NK-92 (cell line): Measurements from ENCODE around the gene S100A9.

Experiments used
- DNase-seq: peaks from one replicate; lab custom pipeline; 2025; ENCODE audit not compliant: unreplicated experiment; lab: John Stamatoyannopoulos, UW

S100A9 gene

GRCh38 chr1:153389401-153389800 lies 31.7 kb downstream of the S100A9 start:
- no peak for DNase-seq

- DNase-seq, result no peak
Observed at GRCh38 chr1:153389973-153390879, 32.6 kb downstream of the S100A9 start.

- no peak for DNase-seq
Observed at GRCh38 chr1:153390938-153391710, 33.5 kb downstream of the S100A9 start, which contains the start of gene S100A8. S100A8 (minus strand) TSS chr1:153391073; CDS start chr1:153390535, 538 bp downstream.

- DNase-seq, result no peak
Observed at GRCh38 chr1:153392258-153392657, 34.6 kb downstream of the S100A9 start.

- no peak for DNase-seq
Observed at GRCh38 chr1:153392822-153393221, 35.2 kb downstream of the S100A9 start.

GRCh38 chr1:153393926-153394325 lies 36.3 kb downstream of the S100A9 start:
- no peak for DNase-seq

- no peak for DNase-seq
Observed at GRCh38 chr1:153394391-153394790, 36.7 kb downstream of the S100A9 start.

- DNase-seq, result no peak
Observed at GRCh38 chr1:153395136-153395685, 37.6 kb downstream of the S100A9 start.

- DNase-seq, result no peak
Observed at GRCh38 chr1:153395776-153396175, 38.1 kb downstream of the S100A9 start.

GRCh38 chr1:153396461-153396860 lies 38.8 kb downstream of the S100A9 start:
- no peak for DNase-seq

- no peak for DNase-seq
Observed at GRCh38 chr1:153397051-153397923, 39.6 kb downstream of the S100A9 start.

- DNase-seq, result no peak
Observed at GRCh38 chr1:153397924-153398651, 40.4 kb downstream of the S100A9 start.

GRCh38 chr1:153399401-153400055 lies 41.9 kb downstream of the S100A9 start:
- DNase-seq, result no peak

- DNase-seq, result no peak
Observed at GRCh38 chr1:153400244-153400643, 42.6 kb downstream of the S100A9 start.

GRCh38 chr1:153401461-153401860 lies 43.8 kb downstream of the S100A9 start:
- DNase-seq, result no peak

GRCh38 chr1:153402226-153402625 lies 44.6 kb downstream of the S100A9 start:
- no peak for DNase-seq

- DNase-seq, result no peak
Observed at GRCh38 chr1:153403421-153404085, 45.9 kb downstream of the S100A9 start.

GRCh38 chr1:153404086-153404635 lies 46.5 kb downstream of the S100A9 start:
- no peak for DNase-seq

- no peak for DNase-seq
Observed at GRCh38 chr1:153404768-153405167, 47.1 kb downstream of the S100A9 start.
